ENCODE data around the gene SPATA2.

Gene SPATA2

GRCh38 chr20:49856904-49857303 is 58.4 kb downstream of the SPATA2 start:
- no peak for DNase-seq (ENCODE audit: low read depth)

GRCh38 chr20:49854190-49854875 is 61.0 kb downstream of the SPATA2 start:
- DNase-seq (ENCODE audit: low read depth) = no peak

- DNase-seq (ENCODE audit: low read depth) = no peak
These were observed 61.7 kb downstream of the SPATA2 start for GRCh38 chr20:49853640-49854039.
